ENCODE results near the gene QSOX1.
"Not testable (repeated sequence)": the region's sequence is repeated elsewhere in the genome, so short reads cannot be mapped to it uniquely, and the experiment has no call there.

Gene QSOX1, protein sequence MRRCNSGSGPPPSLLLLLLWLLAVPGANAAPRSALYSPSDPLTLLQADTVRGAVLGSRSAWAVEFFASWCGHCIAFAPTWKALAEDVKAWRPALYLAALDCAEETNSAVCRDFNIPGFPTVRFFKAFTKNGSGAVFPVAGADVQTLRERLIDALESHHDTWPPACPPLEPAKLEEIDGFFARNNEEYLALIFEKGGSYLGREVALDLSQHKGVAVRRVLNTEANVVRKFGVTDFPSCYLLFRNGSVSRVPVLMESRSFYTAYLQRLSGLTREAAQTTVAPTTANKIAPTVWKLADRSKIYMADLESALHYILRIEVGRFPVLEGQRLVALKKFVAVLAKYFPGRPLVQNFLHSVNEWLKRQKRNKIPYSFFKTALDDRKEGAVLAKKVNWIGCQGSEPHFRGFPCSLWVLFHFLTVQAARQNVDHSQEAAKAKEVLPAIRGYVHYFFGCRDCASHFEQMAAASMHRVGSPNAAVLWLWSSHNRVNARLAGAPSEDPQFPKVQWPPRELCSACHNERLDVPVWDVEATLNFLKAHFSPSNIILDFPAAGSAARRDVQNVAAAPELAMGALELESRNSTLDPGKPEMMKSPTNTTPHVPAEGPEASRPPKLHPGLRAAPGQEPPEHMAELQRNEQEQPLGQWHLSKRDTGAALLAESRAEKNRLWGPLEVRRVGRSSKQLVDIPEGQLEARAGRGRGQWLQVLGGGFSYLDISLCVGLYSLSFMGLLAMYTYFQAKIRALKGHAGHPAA

DNA sequence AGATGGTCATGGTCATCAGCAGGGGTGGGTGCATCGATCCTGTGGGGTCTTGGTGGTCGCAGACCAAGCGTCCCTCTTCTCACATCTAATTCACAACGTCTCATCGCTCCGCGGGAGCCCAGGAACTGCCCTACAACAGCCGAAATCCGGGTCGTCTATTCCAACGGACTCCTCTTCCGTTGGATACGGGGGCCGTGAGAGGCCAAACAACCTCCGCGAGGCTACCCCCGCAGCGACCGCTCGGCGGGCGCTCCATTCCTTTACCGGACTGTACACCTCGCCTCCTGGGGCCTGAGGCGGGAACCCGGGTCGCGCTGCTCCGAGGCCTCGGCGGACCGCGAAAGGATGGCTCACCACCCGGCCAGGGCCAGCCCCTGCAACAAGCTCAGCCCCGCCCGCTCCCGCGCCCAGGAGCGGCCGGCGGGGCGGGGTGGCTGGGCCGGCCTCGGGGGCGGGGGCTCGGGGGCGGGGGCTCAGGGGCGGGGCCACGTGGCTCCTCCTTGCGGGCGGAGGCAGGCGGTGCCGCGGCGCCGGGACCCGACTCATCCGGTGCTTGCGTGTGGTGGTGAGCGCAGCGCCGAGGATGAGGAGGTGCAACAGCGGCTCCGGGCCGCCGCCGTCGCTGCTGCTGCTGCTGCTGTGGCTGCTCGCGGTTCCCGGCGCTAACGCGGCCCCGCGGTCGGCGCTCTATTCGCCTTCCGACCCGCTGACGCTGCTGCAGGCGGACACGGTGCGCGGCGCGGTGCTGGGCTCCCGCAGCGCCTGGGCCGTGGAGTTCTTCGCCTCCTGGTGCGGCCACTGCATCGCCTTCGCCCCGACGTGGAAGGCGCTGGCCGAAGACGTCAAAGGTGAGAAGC lies at the start of gene QSOX1:
QSOX1 (plus strand) TSS at position 545 of the 857 bp plus-strand sequence; CDS start at position 584, 39 bp downstream.
- Mint-ChIP-seq H3K27me3 (no peaks in the 10 kb centered on the region), H3K27ac (peak within 1 kb of the TSS; percentile 91), H3K9me3 (no peaks in the 10 kb centered on the region), H3K4me1 (ENCODE audit: low read depth) (peaks cover 33% of the 10 kb centered on the region), H3K36me3 (ENCODE audit: low read depth) (peaks cover 2% of the 10 kb centered on the region), H3K4me3 (peak within 1 kb of the TSS; percentile 90)
- DNase-seq = peak; percentile 94

DNA sequence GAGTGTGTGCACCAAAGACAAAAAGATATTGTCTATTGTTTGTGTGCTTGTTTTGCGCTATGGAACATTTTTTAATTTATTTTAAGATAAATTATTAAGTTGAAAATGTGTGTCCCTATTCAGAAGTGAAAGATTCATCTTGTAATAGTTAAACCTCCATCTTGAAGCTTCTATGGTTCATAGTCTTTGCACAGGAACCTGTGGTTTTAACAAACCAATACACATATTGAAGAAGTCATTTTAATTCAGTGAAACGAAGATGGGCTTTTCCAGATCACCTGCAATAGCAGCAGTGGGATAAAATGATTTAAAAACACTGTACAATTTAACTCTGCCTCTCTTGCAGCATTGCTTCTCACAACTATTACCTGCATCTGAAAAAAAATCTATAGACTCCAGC lies 42.6 kb upstream of the QSOX1 start:
- Mint-ChIP-seq H3K27me3 (no peaks in the 10 kb centered on the region), H3K36me3 (ENCODE audit: low read depth) (peaks cover 65% of the 10 kb centered on the region), H3K27ac (no peak overlapping the region), H3K9me3 (no peaks in the 10 kb centered on the region), H3K4me3 (no peak overlapping the region), H3K4me1 (ENCODE audit: low read depth) (no peaks in the 10 kb centered on the region)
- DNase-seq = no peak

DNA sequence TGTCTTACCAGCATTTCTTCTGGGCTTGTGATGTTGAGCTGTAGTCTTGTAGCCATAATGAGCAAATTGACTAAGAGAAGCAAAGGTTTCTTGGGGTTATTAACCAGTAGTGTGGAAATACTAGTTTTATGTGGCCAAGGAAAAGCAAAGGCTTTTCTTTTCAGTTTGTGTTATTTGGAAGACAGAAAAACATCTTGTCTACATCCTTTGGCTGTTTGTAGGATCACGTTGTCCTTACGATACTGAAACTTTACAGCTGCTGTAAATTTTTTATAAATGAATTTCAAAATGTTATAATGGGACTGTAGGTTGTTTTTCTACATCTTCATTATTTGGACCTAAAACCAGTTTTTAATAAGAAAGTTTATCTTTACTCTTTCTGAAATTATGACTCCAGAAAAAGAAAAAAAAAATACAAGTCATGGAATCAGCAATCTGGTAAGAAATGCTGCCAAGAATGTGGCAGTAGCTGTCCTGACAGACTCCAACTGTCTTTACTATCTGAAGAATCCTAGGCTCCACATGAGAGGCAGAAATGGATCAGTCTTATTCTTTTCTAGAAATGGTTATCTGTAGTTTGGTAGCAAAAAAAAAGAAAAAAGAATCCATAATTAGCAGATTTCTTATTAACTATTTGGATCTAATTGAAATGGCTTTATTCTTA lies 41.6 kb upstream of the QSOX1 start:
- peaks cover 57% of the 10 kb centered on the region for H3K36me3 Mint-ChIP-seq (ENCODE audit: low read depth)
- H3K27ac Mint-ChIP-seq = no peak overlapping the region
- H3K9me3 Mint-ChIP-seq = no peaks in the 10 kb centered on the region
- H3K27me3 Mint-ChIP-seq = no peaks in the 10 kb centered on the region
- no peak for DNase-seq
- H3K4me1 Mint-ChIP-seq (ENCODE audit: low read depth) = no peaks in the 10 kb centered on the region
- no peak overlapping the region for H3K4me3 Mint-ChIP-seq

DNA sequence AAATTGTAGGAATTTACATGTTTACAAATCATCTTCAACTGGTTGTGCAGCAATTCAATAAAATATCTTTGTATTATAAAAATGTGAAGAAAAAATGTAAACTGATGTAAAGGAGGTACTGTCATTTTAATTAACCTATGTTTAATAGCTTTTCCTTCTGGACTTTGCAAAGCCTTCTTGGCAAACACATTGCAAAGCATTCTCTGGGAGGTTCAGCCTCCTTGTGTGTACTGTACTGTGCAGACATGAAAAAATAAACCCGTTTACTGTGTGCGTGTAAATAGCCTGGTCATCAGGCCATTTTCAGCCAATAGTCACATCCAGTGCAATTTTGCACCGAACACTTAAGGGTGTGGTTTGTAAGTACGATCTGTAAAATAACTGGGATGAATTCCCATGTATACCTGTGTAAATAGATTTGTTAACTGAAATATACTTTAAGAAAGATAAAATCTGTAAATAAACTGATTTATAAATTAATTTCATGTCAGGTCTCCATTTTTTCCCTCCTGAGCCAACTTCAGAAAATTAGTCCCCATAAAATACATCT lies 40.2 kb upstream of the QSOX1 start:
- Mint-ChIP-seq H3K36me3 (ENCODE audit: low read depth) (peaks cover 45% of the 10 kb centered on the region), H3K4me3 (no peak overlapping the region), H3K9me3 (no peaks in the 10 kb centered on the region), H3K4me1 (ENCODE audit: low read depth) (no peaks in the 10 kb centered on the region), H3K27me3 (no peaks in the 10 kb centered on the region), H3K27ac (no peak overlapping the region)
- DNase-seq = no peak

DNA sequence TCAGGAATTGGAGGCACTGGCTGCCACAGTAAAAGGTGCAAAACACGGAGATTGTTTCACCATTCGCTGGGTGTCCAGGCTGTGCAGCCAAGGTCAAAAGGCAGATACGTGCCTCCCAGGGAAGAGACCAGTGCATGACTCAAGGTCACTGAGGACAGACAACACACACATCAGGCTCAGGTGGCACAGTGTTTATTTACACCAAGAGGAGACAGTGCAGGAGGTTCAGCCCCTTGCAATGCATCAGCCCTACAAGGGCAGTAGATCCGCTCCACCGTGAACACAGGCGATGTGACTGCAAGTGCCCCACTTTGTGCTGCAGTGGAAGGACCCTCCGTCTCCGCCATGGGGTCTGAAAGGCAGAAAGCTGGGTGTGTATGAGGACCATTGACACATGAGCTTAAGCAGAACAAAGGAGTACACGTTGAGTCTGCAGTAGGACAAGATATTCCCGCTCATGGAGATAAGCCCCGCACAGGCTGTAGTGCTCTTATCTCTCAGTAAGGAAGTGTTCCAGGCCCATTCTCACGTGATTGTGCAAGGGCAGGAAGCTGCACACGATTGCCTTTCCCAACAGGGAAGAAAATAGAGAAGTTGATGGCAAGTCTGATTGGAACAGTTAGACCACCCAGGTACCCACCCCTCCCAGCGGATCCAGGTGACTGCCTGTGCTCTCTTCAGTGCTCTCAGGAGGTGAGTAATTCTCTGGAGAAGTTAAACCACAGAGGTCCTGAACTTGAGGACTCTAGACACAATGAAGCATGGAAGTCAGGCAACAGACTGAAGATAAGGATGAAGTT lies 37.5 kb upstream of the QSOX1 start:
- Mint-ChIP-seq H3K36me3 (ENCODE audit: low read depth) (peaks cover 22% of the 10 kb centered on the region), H3K9me3 (no peaks in the 10 kb centered on the region), H3K4me1 (ENCODE audit: low read depth) (no peaks in the 10 kb centered on the region), H3K27ac (no peak overlapping the region), H3K27me3 (no peaks in the 10 kb centered on the region), H3K4me3 (no peak overlapping the region)
- no peak for DNase-seq

DNA sequence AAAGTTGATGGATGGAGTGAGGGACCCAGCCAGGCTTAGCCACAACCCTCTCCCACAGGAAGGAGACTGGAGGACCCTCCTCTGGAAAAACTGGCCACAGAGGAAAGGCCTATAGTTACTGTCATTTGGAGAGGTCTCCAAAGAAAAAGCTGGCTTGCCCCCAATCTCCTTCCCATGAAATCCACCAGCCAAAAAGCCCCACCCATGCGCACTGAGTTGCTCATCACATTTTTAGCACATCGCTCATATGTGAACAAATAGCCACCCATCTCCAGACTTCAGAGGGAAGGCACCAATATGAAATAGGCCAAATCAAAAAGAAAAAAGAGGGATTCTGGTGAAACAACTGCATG lies 36.9 kb upstream of the QSOX1 start:
- peaks cover 16% of the 10 kb centered on the region for H3K36me3 Mint-ChIP-seq (ENCODE audit: low read depth)
- H3K27ac Mint-ChIP-seq = no peak overlapping the region
- H3K9me3 Mint-ChIP-seq = no peaks in the 10 kb centered on the region
- no peaks in the 10 kb centered on the region for H3K27me3 Mint-ChIP-seq
- H3K4me3 Mint-ChIP-seq = no peak overlapping the region
- H3K4me1 Mint-ChIP-seq (ENCODE audit: low read depth) = no peaks in the 10 kb centered on the region
- no peak for DNase-seq

DNA sequence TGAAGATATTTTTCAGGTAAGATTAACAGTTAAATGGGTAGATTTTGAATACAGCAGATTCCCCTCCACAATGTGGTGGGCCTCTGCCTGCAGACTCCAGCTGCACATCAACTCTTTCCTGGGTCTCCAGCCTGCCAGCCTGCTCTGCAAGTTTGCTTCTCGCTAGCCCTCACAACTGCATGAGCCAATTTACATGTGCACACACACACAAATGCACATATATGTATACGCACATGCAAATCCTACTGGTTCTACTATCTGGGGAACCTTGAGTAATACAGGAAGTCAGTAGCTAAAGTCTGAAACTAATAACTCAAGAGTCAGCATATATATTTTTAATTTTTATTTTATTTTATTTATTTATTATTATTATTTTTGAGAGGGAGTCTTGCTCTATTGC lies 34.8 kb upstream of the QSOX1 start:
- H3K36me3 Mint-ChIP-seq (ENCODE audit: low read depth) = peaks cover 7% of the 10 kb centered on the region
- H3K4me3 Mint-ChIP-seq = no peak overlapping the region
- H3K4me1 Mint-ChIP-seq (ENCODE audit: low read depth) = no peaks in the 10 kb centered on the region
- no peaks in the 10 kb centered on the region for H3K27me3 Mint-ChIP-seq
- no peaks in the 10 kb centered on the region for H3K9me3 Mint-ChIP-seq
- no peak overlapping the region for H3K27ac Mint-ChIP-seq
- DNase-seq = no peak

DNA sequence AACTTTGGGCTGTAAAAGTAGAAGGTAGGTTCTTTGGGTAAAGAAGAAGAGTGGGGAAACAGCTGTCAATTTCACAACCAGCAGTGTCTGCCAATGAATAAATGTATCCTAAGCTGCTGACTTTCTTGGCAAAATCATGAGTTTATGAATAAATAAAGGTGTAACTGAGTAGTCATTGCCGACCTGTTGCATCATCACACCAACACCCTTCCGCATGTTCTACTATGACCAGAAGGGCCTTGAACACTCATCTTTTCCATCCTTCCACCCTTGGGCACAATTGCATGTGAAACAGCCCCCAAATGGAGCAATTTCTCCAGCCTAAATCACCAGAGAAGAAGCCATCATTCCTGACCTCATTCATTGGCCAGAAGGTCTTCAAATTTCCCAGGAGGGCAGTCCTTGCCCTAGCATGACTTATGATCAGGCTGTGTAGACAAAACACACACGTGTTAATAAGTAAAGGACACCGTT lies 31.2 kb upstream of the QSOX1 start:
- DNase-seq = no peak
- Mint-ChIP-seq H3K36me3 (ENCODE audit: low read depth) (no peaks in the 10 kb centered on the region), H3K9me3 (no peaks in the 10 kb centered on the region), H3K4me3 (no peak overlapping the region), H3K27ac (no peak overlapping the region), H3K27me3 (no peaks in the 10 kb centered on the region), H3K4me1 (ENCODE audit: low read depth) (peaks cover 9% of the 10 kb centered on the region)

DNA sequence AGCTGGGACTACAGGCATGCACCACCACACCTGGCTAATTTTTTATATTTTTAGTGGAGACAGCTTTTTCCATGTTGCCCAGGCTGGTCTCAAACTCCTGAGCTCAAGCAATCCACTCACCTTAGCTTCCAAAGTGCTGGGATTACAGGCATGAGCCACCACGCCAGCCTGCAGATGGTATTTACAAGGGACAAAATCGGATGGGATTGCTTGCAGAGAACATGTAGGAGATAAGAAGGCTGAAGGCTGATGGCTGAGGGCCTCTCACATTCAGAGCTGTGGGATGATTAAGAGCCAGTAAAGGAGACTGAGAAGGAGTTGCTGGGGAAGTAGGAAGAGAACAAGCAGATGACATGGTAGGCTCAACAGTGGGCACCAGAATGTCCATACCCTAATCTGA lies 24.0 kb upstream of the QSOX1 start:
- no peaks in the 10 kb centered on the region for H3K9me3 Mint-ChIP-seq
- DNase-seq = no peak
- no peaks in the 10 kb centered on the region for H3K36me3 Mint-ChIP-seq (ENCODE audit: low read depth)
- H3K4me1 Mint-ChIP-seq (ENCODE audit: low read depth) = peaks cover 16% of the 10 kb centered on the region
- H3K27ac Mint-ChIP-seq = no peak overlapping the region
- H3K27me3 Mint-ChIP-seq = peaks cover 15% of the 10 kb centered on the region
- no peak overlapping the region for H3K4me3 Mint-ChIP-seq

DNA sequence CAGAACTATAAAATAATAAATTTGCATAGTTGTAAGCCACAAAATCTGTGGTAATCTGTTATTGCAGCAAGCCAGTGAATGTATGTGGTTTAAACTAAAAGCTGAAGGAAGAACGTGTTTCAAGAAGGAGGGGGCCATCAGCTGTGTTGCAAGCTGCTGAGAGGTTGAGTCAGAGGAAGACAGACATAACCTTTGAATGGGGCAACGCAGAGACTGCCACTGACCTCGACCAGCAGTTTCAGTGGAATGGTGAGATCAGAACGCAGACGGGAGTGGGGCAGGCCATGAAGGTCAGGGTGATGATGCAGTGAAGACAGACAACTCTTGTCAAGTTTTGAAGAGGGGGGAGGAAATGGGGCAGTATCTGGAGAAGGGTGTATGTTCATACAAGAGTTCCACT lies 23.2 kb upstream of the QSOX1 start:
- Mint-ChIP-seq H3K4me3 (no peak overlapping the region), H3K4me1 (ENCODE audit: low read depth) (peaks cover 13% of the 10 kb centered on the region), H3K27ac (peak overlapping the region; percentile 7), H3K9me3 (peaks cover 6% of the 10 kb centered on the region), H3K27me3 (peaks cover 21% of the 10 kb centered on the region), H3K36me3 (ENCODE audit: low read depth) (no peaks in the 10 kb centered on the region)
- no peak for DNase-seq

DNA sequence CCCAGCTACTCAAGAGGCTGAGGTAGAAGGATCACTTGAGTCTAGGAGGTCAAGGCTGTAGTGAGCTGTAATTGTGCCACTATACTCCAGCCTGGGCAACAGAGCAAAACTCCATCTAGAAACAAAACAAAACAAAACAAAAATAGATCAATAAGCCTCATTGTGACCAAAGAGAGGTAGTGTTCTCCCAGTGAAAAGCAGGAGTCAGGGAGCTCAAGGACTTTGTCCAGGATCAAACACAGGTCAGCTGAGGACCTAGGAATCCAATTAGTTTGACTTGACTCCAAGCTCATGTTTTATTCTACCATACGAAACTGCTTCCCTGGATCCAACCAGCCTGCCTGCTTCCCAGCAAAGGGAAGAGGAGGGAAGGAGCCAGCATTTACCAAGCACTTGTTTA lies 21.5 kb upstream of the QSOX1 start:
- no peaks in the 10 kb centered on the region for H3K36me3 Mint-ChIP-seq (ENCODE audit: low read depth)
- no peak overlapping the region for H3K27ac Mint-ChIP-seq
- H3K4me3 Mint-ChIP-seq = no peak overlapping the region

DNA sequence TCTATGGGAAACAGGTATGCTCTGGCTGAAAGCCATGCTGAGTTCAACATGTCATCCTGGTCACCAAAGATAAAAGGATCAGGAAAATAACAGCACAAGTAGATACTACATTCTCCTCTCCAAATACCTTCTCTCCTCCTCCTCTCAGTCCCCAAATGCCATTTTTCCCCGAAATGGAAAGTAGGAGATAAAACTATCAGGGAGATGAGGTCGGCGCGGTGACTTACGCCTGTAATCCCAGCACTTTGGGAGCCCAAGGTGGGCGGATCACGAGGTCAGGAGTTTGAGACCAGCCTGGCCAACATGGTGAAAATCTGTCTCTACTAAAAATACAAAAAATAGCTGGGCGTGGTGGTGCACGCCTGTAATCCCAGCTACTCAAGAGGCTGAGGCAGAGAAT lies 21.0 kb upstream of the QSOX1 start:
- not testable (repeated sequence) for H3K36me3 Mint-ChIP-seq (ENCODE audit: low read depth); H3K4me1 Mint-ChIP-seq (ENCODE audit: low read depth); DNase-seq; H3K27ac Mint-ChIP-seq; H3K4me3 Mint-ChIP-seq
- H3K27me3 Mint-ChIP-seq = peaks cover 30% of the 10 kb centered on the region
- H3K9me3 Mint-ChIP-seq = peaks cover 13% of the 10 kb centered on the region

More for the DNA sequence above, 21.5 kb upstream of the QSOX1 start:
- Mint-ChIP-seq H3K27me3 (peaks cover 30% of the 10 kb centered on the region), H3K9me3 (peaks cover 13% of the 10 kb centered on the region), H3K4me1 (ENCODE audit: low read depth) (peaks cover 7% of the 10 kb centered on the region)
- no peak for DNase-seq

DNA sequence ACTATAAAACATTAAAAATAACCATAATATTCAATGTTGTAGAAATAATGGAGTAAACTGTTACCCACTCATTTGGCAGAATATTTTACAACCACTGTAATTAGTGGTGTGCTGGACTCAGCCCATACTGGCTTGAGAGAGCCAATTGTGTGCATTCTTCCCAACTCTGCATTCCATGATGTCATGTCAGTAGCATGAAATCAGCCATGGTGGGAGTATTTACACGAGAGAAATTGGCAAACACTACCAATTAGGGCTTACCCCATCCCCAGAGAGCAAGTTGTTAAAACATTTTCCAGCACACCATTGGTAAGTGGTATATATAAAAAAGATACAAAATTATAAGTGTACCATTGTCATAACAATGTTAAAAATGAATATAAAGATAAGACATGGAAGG lies 19.1 kb upstream of the QSOX1 start:
- peaks cover 13% of the 10 kb centered on the region for H3K9me3 Mint-ChIP-seq
- DNase-seq = no peak

More for the DNA sequence above, 19.1 kb upstream of the QSOX1 start:
- Mint-ChIP-seq H3K4me1 (ENCODE audit: low read depth) (peaks cover 7% of the 10 kb centered on the region), H3K36me3 (ENCODE audit: low read depth) (no peaks in the 10 kb centered on the region), H3K27me3 (peaks cover 30% of the 10 kb centered on the region), H3K4me3 (no peak overlapping the region), H3K27ac (no peak overlapping the region)

All from activated T-cell treated with anti-CD3 and anti-CD28 coated beads, Interleukin-2, amount 50 U/mL, for 24 hours (primary cell).